Measurements from ENCODE around the gene SLC24A3. TPM values are rescaled to one million over a fixed set of nuclear protein-coding genes. Genes with fewer than 3 reads are reported as not detected.

SLC24A3 gene
- total RNA-seq, 6 experiments from 2014 or later: not detected

DNA sequence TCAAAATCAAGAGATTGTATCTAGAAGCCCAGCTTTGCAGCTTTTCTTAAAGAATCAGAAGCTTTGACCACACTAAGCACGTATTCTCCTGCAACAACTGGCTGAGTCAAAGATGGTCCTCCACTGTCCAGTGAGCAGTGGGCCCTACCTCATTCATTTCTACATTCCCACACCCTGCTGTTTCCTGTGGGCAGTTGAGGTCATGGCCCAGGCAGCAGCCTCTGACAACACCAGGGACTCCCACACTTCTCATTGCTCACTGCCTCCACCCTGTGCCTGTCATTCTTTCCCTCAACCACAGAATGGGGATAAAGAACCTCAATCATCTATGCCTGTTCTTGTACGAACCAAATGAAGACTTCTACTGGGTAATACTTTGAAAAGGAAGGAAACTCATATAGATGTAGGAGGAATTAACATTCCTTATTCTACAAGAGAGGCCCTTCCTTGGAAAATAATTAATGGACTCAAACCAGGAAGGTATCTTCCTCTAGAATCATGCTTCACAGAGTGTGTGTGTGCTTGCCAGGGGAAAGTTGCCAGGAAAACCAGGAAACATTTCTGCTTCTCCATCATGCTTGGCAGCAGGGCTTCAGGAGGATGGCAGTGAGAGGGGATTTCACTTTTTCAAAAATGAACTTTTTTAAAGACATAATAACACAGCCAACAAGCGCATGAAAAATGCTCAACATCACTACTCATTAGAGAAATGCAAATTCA lies 353.9 kb downstream of the SLC24A3 start:
- no peak for DNase-seq
- peaks cover 9% of the 10 kb centered on the region; the same call in 1 of the 2 replicates for H3K9me3 Mint-ChIP-seq
- no peak overlapping the region for H3K27ac Mint-ChIP-seq
- no peaks in the 10 kb centered on the region for H3K4me1 Mint-ChIP-seq (ENCODE audit: low read depth)
- H3K27me3 Mint-ChIP-seq (ENCODE audit: insufficient read depth): peaks cover 3% of the 10 kb centered on the region
- no peak overlapping the region for H3K4me3 Mint-ChIP-seq
- H3K36me3 Mint-ChIP-seq (ENCODE audit: low read depth): no peaks in the 10 kb centered on the region
- TF ChIP-seq, protein P1, sequence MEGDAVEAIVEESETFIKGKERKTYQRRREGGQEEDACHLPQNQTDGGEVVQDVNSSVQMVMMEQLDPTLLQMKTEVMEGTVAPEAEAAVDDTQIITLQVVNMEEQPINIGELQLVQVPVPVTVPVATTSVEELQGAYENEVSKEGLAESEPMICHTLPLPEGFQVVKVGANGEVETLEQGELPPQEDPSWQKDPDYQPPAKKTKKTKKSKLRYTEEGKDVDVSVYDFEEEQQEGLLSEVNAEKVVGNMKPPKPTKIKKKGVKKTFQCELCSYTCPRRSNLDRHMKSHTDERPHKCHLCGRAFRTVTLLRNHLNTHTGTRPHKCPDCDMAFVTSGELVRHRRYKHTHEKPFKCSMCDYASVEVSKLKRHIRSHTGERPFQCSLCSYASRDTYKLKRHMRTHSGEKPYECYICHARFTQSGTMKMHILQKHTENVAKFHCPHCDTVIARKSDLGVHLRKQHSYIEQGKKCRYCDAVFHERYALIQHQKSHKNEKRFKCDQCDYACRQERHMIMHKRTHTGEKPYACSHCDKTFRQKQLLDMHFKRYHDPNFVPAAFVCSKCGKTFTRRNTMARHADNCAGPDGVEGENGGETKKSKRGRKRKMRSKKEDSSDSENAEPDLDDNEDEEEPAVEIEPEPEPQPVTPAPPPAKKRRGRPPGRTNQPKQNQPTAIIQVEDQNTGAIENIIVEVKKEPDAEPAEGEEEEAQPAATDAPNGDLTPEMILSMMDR (IDR thresholded peaks at IDR 0.05): no peak

- no peak for DNase-seq
- Mint-ChIP-seq H3K36me3 (ENCODE audit: low read depth) (no peaks in the 10 kb centered on the region), H3K27me3 (ENCODE audit: insufficient read depth) (no peaks in the 10 kb centered on the region; the same call in 1 of the 2 replicates), H3K27ac (no peak overlapping the region), H3K4me3 (no peak overlapping the region), H3K4me1 (ENCODE audit: low read depth) (no peaks in the 10 kb centered on the region), H3K9me3 (peaks cover 9% of the 10 kb centered on the region; the same call in 1 of the 2 replicates)
- TF ChIP-seq, protein P1 (IDR thresholded peaks at IDR 0.05): no peak
Observed at GRCh38 chr20:19568128-19568527, 355.7 kb downstream of the SLC24A3 start.

- no peaks in the 10 kb centered on the region for H3K36me3 Mint-ChIP-seq (ENCODE audit: low read depth)
- H3K27ac Mint-ChIP-seq: no peak overlapping the region
- TF ChIP-seq, protein P1 (IDR thresholded peaks at IDR 0.05): no peak
- H3K27me3 Mint-ChIP-seq (ENCODE audit: insufficient read depth): no peaks in the 10 kb centered on the region
- no peak overlapping the region for H3K4me3 Mint-ChIP-seq
- no peak for DNase-seq
- H3K4me1 Mint-ChIP-seq (ENCODE audit: low read depth): no peaks in the 10 kb centered on the region
- H3K9me3 Mint-ChIP-seq: peaks cover 9% of the 10 kb centered on the region; the same call in 1 of the 2 replicates
Observed at GRCh38 chr20:19571996-19572395, 359.6 kb downstream of the SLC24A3 start.

DNA sequence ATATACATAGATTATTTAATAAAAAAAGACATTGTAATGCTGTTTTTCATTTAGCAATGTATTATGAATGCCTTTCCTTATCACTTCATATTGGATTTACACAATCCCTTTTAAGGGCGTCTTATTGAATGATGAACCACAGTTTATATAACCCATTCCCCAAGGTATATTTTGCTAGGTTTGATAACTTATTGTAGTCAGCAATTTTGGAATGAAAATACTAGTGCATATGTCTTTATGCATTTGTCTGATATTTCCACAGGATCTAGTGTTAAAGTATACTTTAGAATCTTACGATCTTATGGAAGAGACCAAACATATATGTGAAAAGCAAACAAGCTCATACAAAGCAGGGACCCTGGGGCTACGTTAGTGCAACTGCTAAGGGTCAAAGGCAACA lies 365.2 kb downstream of the SLC24A3 start:
- TF ChIP-seq, protein P1 (IDR thresholded peaks at IDR 0.05): no peak
- H3K4me3 Mint-ChIP-seq: no peak overlapping the region
- H3K4me1 Mint-ChIP-seq (ENCODE audit: low read depth): no peaks in the 10 kb centered on the region
- H3K36me3 Mint-ChIP-seq (ENCODE audit: low read depth): no peaks in the 10 kb centered on the region
- no peak for DNase-seq
- no peaks in the 10 kb centered on the region for H3K9me3 Mint-ChIP-seq
- H3K27me3 Mint-ChIP-seq (ENCODE audit: insufficient read depth): peaks cover 4% of the 10 kb centered on the region
- H3K27ac Mint-ChIP-seq: no peak overlapping the region

DNA sequence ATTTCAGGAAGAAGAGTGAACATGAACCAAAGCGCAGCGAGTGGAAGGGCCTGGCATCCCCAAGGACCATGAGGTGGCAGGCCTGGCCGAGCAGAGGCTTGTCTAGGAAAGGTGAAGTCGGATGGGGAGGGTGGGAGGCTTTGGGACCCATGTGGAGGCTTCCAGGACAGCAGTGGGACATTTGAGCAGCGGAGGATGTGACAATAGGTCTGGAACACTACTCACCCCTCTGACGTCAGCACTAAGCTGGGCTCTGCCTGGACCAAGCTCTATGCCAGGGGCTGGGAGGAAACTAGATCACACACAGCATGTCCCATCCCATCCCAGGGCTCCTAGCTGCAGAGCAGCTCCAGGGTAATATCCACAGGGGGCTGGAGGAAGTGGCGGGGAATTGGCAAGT lies 370.3 kb downstream of the SLC24A3 start:
- Mint-ChIP-seq H3K4me3 (no peak overlapping the region), H3K27me3 (ENCODE audit: insufficient read depth) (peaks cover 8% of the 10 kb centered on the region), H3K36me3 (ENCODE audit: low read depth) (no peaks in the 10 kb centered on the region), H3K4me1 (ENCODE audit: low read depth) (no peaks in the 10 kb centered on the region), H3K9me3 (no peaks in the 10 kb centered on the region), H3K27ac (no peak overlapping the region)
- TF ChIP-seq, protein P1 (IDR thresholded peaks at IDR 0.05): no peak
- DNase-seq: no peak
